PC-3 (cell line): ENCODE data around the gene GAB1. TPM values are rescaled to one million over a fixed set of nuclear protein-coding genes. Genes with fewer than 3 reads are reported as not detected.

ENCODE experiments used
- ATAC-seq: fragments of 200-7000 bp; cut with Tn5 transposase; 2 replicates; pipeline ENCODE4 v1.9.1; 2020; ENCODE audit warnings: mild to moderate bottlenecking, moderate library complexity
- BruUV-seq: library from RNA; stranded (reverse); fragments of 400-500 nt; replicated peaks from 2 replicates; lab custom pipeline; 2021; lab: Mats Ljungman, UMichigan
- CTCF ChIA-PET: fragments of 300-600 bp; sonication (Branson Sonifier 250); formaldehyde crosslinking; loops from one replicate; lab custom pipeline; 2022; ENCODE audit warnings: antibody characterized with exemption; lab: Charles Lee
- POLR2A ChIA-PET: fragments of 300-600 bp; sonication (Branson Sonifier 250); formaldehyde crosslinking; loops from one replicate; lab custom pipeline; 2022; ENCODE audit warnings: antibody characterized with exemption; ENCODE audit not compliant: unreplicated experiment; lab: Charles Lee
- DNase-seq: peaks from one replicate; pipeline ENCODE4 v3.0.0-alpha.2; 2015
- H2AFZ ChIP-seq: fragments of 300-600 bp; sonication (generic); 2 replicates; pipeline ENCODE4 v1.6.0; 2016; ENCODE audit warnings: antibody characterized with exemption, low read length
- H3F3A ChIP-seq: fragments of 300-600 bp; sonication (generic); one replicate; pipeline ENCODE4 v1.6.0; 2017; ENCODE audit warnings: antibody characterized with exemption, low read length, control low read depth, mild to moderate bottlenecking; ENCODE audit not compliant: unreplicated experiment
- H3K27ac ChIP-seq: fragments of 300-600 bp; sonication (generic); 2 replicates; pipeline ENCODE4 v1.5.1; 2016; ENCODE audit warnings: mild to moderate bottlenecking, low read length
- H3K27me3 ChIP-seq: fragments of 300-600 bp; sonication (generic); 2 replicates; pipeline ENCODE4 v1.6.1; 2016; ENCODE audit warnings: low read length, mixed read lengths
- H3K36me3 ChIP-seq: fragments of 300-600 bp; sonication (generic); 2 replicates; pipeline ENCODE4 v1.6.1; 2016; ENCODE audit warnings: low read depth, mixed run types, low read length, mixed read lengths
- H3K4me1 ChIP-seq: fragments of 300-600 bp; sonication (generic); 2 replicates; pipeline ENCODE4 v1.5.1; 2016; ENCODE audit warnings: low read length; ENCODE audit not compliant: insufficient read depth
- H3K4me2 ChIP-seq: fragments of 300-600 bp; sonication (generic); 2 replicates; pipeline ENCODE4 v1.6.0; 2016; ENCODE audit warnings: low read length
- H3K4me3 ChIP-seq: fragments of 300-600 bp; sonication (generic); 2 replicates; pipeline ENCODE4 v1.5.1; 2016; ENCODE audit warnings: mild to moderate bottlenecking, low read length, mixed read lengths
- H3K79me2 ChIP-seq: fragments of 300-600 bp; sonication (generic); 2 replicates; pipeline ENCODE4 v1.6.1; 2017; ENCODE audit warnings: low read length, mixed read lengths
- H3K9ac ChIP-seq: fragments of 300-600 bp; sonication (generic); 2 replicates; pipeline ENCODE4 v1.6.0; 2016; ENCODE audit warnings: mild to moderate bottlenecking, low read length
- H3K9me2 ChIP-seq: fragments of 300-600 bp; sonication (generic); replicated peaks from 2 replicates; pipeline ENCODE4 v1.6.1; 2016; ENCODE audit warnings: mixed run types, low read length, mixed read lengths
- H3K9me3 ChIP-seq: fragments of 300-600 bp; sonication (generic); 2 replicates; pipeline ENCODE4 v1.6.1; 2016; ENCODE audit warnings: low read length, mixed read lengths
- H4K20me1 ChIP-seq: fragments of 300-600 bp; sonication (generic); 2 replicates; pipeline ENCODE4 v1.6.1; 2016; ENCODE audit warnings: low read length, mixed read lengths
- CTCF ChIP-seq: fragments of 300-600 bp; sonication (generic); conservative IDR thresholded peaks from 2 replicates; pipeline ENCODE4 v1.5.1; 2017; ENCODE audit warnings: antibody characterized with exemption, low read depth, mild to moderate bottlenecking, low read length
- EZH2 ChIP-seq: fragments of 300-600 bp; sonication (generic); IDR thresholded peaks from one replicate; pipeline ENCODE4 v1.6.1; 2017; ENCODE audit warnings: antibody characterized with exemption, mild to moderate bottlenecking, low read length; ENCODE audit not compliant: unreplicated experiment
- EZH2phosphoT487 ChIP-seq: fragments of 300-600 bp; sonication (generic); IDR thresholded peaks from 2 replicates; pipeline ENCODE4 v1.6.1; 2018; ENCODE audit warnings: mild to moderate bottlenecking, antibody characterized with exemption, low read length, borderline replicate concordance
- intact Hi-C: fragments of 100-400 bp; cut with micrococcal nuclease; formaldehyde crosslinking; loops from 2 replicates; pipeline ENCODE4 v1.9.0; 2023
- total RNA-seq: library from RNA; depleted of rRNA; stranded (reverse); fragments of >200 nt; gene quantifications from 2 replicates; pipeline ENCODE4 v1.2.3, GENCODE V29; 2014

GAB1 gene
- total RNA-seq, 1 experiment from 2014 or later = 4.9 TPM

DNA sequence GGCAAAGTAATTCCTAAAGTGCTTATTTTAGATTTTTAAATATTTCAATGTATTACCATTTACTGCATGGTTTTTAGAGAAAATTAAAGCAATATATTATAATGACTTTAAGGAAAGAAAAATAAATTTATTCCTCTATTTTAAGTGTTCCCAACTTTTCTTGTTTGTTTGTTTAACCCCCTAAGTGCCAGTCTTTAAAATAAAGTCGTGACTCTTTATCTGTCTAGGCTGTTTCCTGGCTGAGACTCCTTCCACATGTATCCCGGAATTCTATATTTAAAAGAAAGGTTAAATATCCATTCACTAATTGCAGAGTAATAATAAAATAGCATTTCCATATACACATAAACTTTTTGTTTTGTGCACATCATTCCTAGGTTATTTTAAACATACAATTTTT lies 71.2 kb downstream of the GAB1 start:
- no peaks in the 10 kb centered on the region for H3F3A ChIP-seq
- no peak overlapping the region for H3K4me2 ChIP-seq
- intact Hi-C loops = no loop called here
- ChIA-PET POLR2A (no interaction called here), CTCF (no interaction called here)
- no peak overlapping the region for H2AFZ ChIP-seq
- no peaks in the 10 kb centered on the region; the same call in 1 of the 2 replicates for H3K9me2 ChIP-seq
- H3K9me3 ChIP-seq = no peaks in the 10 kb centered on the region
- no peaks in the 10 kb centered on the region for H4K20me1 ChIP-seq
- no peak overlapping the region for H3K9ac ChIP-seq
- no peaks in the 10 kb centered on the region for H3K4me1 ChIP-seq
- TF ChIP-seq EZH2phosphoT487 = no peak
- no peak for TF ChIP-seq EZH2
- no peak for TF ChIP-seq CTCF
- DNase-seq (no peak), ATAC-seq (no peak)
- no peaks in the 10 kb centered on the region for H3K36me3 ChIP-seq
- H3K79me2 ChIP-seq = no peaks in the 10 kb centered on the region
- no peak overlapping the region for H3K27ac ChIP-seq
- no peaks in the 10 kb centered on the region for H3K27me3 ChIP-seq
- no peak overlapping the region for H3K4me3 ChIP-seq
- no TSS peak for BruUV-seq

DNA sequence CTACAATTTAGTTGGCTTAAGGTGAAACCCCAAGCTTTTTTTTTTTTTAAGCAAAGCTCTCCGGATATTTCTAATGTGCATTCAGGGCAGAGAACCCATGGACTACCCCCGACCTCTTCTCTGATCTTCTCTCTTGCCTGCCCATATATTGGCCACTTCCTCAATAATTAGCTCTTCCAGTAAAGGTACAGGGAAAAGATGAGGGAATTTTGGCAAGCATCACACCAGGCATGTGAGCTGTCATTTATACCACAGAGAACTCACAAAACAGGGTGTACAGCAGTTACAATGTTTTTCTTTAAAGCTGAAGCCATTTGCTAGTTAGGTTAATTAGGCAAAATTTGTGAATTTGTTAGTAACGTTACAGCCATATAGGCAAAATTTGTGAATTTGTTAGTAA lies 73.3 kb downstream of the GAB1 start:
- no peaks in the 10 kb centered on the region for H4K20me1 ChIP-seq
- intact Hi-C loops = no loop called here
- no peak overlapping the region for H3K27ac ChIP-seq
- H3K36me3 ChIP-seq = no peaks in the 10 kb centered on the region
- no peak overlapping the region for H3K4me2 ChIP-seq
- no peaks in the 10 kb centered on the region for H3K4me1 ChIP-seq
- TF ChIP-seq CTCF (no peak), EZH2phosphoT487 (no peak), EZH2 (no peak)
- no peaks in the 10 kb centered on the region for H3K9me3 ChIP-seq
- H3K4me3 ChIP-seq = no peak overlapping the region
- H3K9me2 ChIP-seq = no peaks in the 10 kb centered on the region; the same call in 1 of the 2 replicates
- CTCF ChIA-PET = no interaction called here
- ATAC-seq (no peak), DNase-seq (no peak)
- H3K79me2 ChIP-seq = no peaks in the 10 kb centered on the region
- no TSS peak for BruUV-seq
- no peaks in the 10 kb centered on the region for H3F3A ChIP-seq
- H2AFZ ChIP-seq = no peak overlapping the region
- no peak overlapping the region for H3K9ac ChIP-seq
- POLR2A ChIA-PET = no interaction called here
- H3K27me3 ChIP-seq = no peaks in the 10 kb centered on the region

GRCh38 chr4:143411527-143412419 lies 75.1 kb downstream of the GAB1 start:
- Histone ChIP-seq H3K9ac (no peak overlapping the region), H3K27me3 (no peaks in the 10 kb centered on the region)

More at GRCh38 chr4:143411527-143412419, 75.1 kb downstream of the GAB1 start:
- ATAC-seq (no peak), DNase-seq (no peak)
- no peaks in the 10 kb centered on the region for H3K4me1 ChIP-seq
- no peak overlapping the region for H3K4me2 ChIP-seq
- no peak overlapping the region for H3K27ac ChIP-seq
- no peaks in the 10 kb centered on the region for H3K79me2 ChIP-seq
- intact Hi-C loops = no loop called here
- no peak overlapping the region for H2AFZ ChIP-seq
- no peaks in the 10 kb centered on the region for H3F3A ChIP-seq
- ChIA-PET POLR2A (no interaction called here), CTCF (no interaction called here)
- H3K9me3 ChIP-seq = no peaks in the 10 kb centered on the region
- TF ChIP-seq EZH2 = no peak
- TF ChIP-seq CTCF = no peak
- TF ChIP-seq EZH2phosphoT487 = no peak
- BruUV-seq = no TSS peak
- no peaks in the 10 kb centered on the region for H3K9me2 ChIP-seq
- no peaks in the 10 kb centered on the region for H4K20me1 ChIP-seq
- H3K4me3 ChIP-seq = no peak overlapping the region
- no peaks in the 10 kb centered on the region for H3K36me3 ChIP-seq
